Hepatic stellate cell (primary cell): Measurements from ENCODE around the gene CMIP.
A peak's percentile ranks its signal among the peaks of the same experiment; 100 is the strongest.
"Not testable (repeated sequence)": the region's sequence is repeated elsewhere in the genome, so short reads cannot be mapped to it uniquely, and the experiment has no call there.

Experiments
- DNase-seq: peaks from one replicate; pipeline ENCODE4 v3.0.0; 2011; ENCODE audit warnings: low spot score

The CMIP gene

GRCh38 chr16:81719993-81720392 is 275.4 kb downstream of the CMIP start:
- no peak for DNase-seq

DNA sequence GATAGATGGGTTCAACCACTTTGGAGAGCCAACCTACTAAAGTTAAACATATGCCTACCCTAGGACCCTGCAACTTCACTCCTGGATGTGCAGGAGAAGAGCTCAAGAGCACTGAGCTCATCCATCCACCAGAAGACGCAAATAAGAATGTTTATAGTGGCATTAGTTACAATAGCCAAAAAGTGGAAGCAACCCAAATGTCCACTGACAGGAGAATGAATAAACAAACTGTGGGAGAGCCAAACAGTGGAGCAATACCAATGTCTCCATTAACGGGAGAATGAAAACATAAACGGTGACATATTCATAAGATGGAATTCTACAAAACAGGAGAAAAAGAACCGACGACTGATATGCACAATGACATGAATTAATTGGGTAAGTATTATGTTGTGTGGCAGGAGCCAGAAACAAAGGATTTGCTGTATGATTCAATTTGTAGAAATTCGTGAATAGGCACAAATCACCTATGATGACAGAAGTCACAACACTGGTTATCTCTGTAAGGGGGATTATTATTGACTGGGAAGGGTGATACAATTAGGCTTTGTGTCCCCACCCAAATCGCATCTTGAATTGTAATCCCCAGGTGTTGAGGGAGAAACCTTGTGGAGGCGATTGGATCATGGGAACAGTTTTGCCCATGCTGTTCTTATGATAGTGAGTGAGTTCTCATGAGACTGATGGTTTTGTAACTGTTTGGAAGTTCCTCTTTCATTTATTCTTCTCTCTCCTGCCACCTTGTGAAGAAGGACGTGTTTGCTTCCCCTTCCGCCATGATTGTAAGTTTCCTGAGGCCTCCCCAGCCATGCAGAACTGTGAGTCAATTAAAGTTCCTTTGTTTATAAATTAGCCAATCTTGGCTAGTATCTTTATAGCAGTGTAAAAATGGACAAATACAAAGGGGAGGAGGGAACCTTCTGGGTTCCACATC is 276.6 kb downstream of the CMIP start:
- DNase-seq: no peak

DNA sequence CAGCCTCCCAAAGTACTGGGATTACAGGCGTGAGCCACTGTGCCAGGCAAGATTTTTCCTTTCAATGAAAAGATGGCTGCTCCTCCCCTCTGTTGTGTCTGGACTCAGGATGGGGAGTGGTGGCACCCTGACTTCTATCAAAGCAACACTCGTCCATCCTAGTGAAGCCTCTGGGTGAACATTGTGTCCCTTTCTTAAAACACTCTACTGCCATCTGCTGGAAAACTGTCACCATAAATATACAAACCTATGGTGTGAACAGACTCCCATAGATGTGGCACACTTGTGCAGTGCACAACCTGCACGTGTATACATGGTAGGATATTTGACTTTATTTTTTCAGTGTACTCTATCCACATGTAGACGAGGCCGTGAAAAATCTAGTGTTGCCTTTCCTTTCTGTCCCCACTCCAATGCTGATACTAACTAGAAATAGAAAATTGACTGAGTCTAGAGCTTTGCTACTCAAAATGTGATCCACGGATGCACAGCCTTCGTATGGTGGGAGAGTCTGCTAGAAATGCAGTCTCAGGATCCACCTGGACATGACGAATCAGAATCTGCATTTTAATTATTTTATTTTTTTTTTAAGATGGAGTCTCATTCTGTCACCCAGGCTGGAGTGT is 278.6 kb downstream of the CMIP start:
- DNase-seq: peak; percentile 82

- DNase-seq: no peak
These were observed 283.8 kb downstream of the CMIP start for GRCh38 chr16:81728435-81728834.

GRCh38 chr16:81729451-81729850 is 284.8 kb downstream of the CMIP start:
- DNase-seq: no peak

DNA sequence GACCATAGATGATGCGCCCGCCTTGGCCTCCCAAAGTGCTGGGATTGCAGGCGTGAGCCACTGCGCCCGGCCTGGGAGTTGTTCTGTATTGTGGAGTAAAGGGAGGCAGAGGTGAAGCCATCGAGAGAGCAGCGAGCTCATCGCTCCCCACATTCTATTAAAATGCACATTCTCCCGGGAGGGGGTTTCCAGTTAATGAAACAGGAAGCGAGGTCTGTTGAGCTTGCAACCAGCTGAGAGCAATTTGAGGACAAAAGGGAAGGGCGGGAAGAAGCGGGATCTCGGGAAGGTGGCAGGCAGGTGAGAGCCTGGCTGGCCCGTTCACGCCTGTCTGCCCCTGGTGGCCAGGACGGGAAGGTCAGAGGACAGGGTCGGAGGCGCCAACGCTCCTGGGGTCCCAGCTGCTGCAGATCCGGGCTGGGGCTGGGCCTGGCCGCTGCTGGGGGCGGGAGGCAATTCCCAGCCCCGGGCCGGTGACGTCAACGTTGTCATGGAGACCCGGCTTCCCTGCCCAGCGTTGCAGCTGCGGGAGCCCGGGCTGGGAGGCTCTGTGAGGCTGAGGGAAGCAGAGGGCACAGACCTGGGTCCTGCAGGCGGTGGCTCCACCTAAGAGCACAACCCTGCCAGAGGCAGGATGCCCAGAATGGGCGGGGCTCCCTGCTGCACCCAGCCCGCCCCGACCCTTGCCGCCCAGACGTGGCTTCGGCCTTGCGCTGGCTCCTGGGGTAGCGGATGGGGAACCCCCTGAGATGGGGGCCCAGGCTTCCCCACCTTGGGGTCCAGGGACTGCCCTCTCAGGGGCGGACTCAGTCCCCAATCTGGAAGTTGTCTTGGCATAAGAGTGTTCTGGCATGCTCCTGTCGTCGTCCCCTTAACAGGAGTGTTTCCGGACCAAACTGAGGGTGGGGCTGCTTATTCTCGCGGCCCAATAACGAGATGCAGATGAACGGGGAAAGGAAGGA is 285.8 kb downstream of the CMIP start:
- DNase-seq: peak; percentile 88

GRCh38 chr16:81731649-81732048 is 287.0 kb downstream of the CMIP start:
- no peak for DNase-seq

DNA sequence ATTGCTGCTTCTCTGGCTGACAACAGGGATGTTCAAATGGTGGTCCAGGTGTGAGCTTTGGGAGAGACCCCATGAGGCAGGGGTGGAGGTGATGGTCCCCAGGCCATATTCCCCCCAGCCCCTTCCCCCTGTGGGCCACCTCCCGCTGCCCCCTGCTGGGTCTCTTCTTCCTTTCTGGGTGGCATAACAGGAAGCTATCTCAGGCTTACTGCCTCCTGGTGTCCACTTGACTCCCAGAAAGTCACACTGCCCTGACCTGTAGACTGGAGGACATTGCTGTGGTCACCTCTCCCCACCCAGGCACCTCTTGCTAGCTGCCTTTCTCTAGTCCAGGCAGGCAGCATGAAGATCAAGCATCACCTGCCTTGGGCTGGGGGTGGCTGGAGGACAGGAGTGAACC is 288.1 kb downstream of the CMIP start:
- no peak for DNase-seq

GRCh38 chr16:81733295-81733694 is 288.7 kb downstream of the CMIP start:
- no peak for DNase-seq

DNA sequence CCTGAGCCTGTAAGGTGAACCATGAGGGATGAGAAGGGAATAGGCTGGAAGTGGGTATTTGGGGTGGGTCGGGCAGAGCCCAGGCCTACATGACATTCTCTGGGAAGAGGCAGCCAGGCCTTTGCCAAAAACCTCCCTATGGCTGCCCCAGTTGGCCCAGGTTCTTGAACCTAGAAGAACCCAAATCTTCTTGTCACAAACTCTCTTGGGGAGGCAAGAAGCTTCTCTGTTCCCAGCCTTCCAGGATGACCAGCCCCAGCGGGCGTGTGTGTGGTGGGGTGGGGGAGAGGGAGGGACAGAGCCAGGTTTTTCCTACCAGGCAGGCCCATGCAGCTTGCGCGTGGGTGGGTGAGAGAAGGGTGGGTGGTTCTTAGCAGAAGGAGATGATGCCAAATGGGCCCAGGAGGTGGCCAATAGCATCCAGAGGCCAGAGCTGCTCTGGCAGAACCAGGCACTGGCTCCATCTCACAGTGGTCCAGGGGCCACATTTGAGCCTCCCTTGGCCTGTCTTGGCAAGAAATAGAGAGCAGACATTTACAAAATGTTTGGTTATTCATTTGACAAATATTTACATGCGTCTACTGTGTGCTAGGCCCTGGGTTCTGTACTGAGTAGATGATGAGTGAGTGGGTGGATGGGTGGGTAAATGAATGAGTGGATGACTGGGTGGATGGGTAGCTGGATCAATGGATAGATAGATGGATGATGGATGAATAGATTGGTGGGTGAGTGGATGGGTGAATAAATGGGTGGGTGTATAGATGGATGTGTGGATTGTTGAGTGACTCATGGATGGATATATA is 290.2 kb downstream of the CMIP start:
- DNase-seq: no peak

- DNase-seq: peak; percentile 78
These were observed 293.4 kb downstream of the CMIP start for GRCh38 chr16:81737885-81738536.

GRCh38 chr16:81738783-81739496 is 294.3 kb downstream of the CMIP start:
- DNase-seq: no peak

DNA sequence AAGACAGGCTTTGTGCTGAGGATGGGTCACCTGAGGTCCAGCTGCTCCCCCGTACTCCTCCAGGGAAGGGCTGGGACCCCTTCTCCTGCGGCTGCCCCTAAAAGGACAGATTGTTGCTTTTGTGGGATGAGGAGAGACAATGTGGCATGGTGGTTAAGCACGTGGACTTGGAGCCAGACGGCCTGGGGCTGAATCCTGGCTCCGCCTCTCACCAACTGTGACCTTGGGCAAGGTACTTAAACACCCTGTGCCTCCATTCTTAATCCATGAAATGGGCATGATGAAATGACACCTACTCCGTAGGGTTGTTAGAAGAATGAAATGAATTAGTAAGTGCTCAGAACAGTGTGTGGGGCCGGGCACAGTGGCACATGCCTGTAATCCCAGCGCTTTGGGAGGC is 294.9 kb downstream of the CMIP start:
- no peak for DNase-seq

- no peak for DNase-seq
These were observed 295.6 kb downstream of the CMIP start for GRCh38 chr16:81740169-81740568.

- not testable (repeated sequence) for DNase-seq
These were observed 296.8 kb downstream of the CMIP start for GRCh38 chr16:81741430-81741770.

- no peak for DNase-seq
These were observed 299.8 kb downstream of the CMIP start for GRCh38 chr16:81744385-81744784.

- no peak for DNase-seq
These were observed 300.3 kb downstream of the CMIP start for GRCh38 chr16:81744911-81745310.

DNA sequence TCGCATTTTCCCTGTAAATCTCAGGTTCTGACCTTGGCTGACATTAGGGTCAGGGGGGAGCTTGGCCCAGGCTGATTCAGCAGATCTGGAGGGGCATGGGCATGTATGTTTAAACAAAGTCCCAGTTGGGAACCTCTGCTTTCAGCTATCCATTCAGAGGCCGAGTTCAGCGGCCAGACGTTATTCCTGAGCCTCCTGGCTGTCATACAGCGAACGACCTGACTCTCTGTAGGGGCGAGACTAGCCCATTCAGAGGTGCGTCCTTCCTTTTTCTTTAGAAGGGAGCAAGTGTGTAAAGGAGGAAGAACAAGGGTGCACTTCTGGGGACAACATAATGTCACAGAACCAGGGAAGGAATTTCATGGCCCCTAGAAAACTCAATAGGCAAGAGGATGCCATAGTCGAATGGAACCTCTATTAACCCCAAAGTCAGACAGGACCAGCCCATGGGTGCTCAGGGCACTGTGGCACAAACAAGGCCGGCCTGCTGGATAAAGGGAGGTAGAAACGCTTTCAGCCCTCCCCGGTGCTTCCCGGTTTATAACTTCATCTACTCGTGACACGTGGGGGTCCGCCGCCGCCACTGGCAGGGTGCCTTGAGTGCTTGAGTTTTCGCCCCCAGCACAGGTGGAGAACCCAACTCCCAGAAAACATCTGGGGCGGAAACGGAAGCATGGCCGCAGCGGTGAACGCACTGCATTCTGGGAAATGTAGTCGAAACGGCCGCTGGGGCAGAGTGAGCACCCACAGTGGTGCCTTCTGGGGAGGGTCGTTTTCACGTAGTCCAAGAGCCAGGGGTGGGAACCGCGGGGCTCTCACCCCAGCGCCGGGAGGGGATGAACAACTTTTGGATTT is 301.3 kb downstream of the CMIP start:
- peak; percentile 77 for DNase-seq

- DNase-seq: no peak
These were observed 302.0 kb downstream of the CMIP start for GRCh38 chr16:81746566-81746965.
